ENCODE measurements around the gene ERCC8.

- TF ChIP-seq CTCF (conservative IDR thresholded peaks at IDR 0.05) (no peak), EZH2 (IDR thresholded peaks at IDR 0.05; ENCODE audit: low read depth) (no peak)
These were observed 47.9 kb downstream of the ERCC8 start for GRCh38 chr5:60896991-60897390.
